ENCODE data around the gene MRPL57.

Gene MRPL57

GRCh38 chr13:21176215-21176981 lies at the start of gene MRPL57, which contains the start of gene SKA3:
TSS of gene MRPL57 (plus strand) at chr13:21176658. CDS start at chr13:21176917, 259 bp downstream.
TSS of gene SKA3 (minus strand) at chr13:21176552. CDS start at chr13:21176477, 75 bp downstream.
- no peak for TF ChIP-seq GATA2 (IDR thresholded peaks at IDR 0.05; ENCODE audit: low read depth, low read length)
- no peak for TF ChIP-seq GATA3 (IDR thresholded peaks at IDR 0.05; ENCODE audit: low read depth, low read length)

- TF ChIP-seq GATA2 (IDR thresholded peaks at IDR 0.05; ENCODE audit: low read depth, low read length): no peak
Measured at GRCh38 chr13:21130116-21130515, 46.3 kb upstream of the MRPL57 start.

GRCh38 chr13:21133077-21133476 lies 43.4 kb upstream of the MRPL57 start:
- TF ChIP-seq GATA2 (IDR thresholded peaks at IDR 0.05; ENCODE audit: low read depth, low read length) (no peak), GATA3 (IDR thresholded peaks at IDR 0.05; ENCODE audit: low read depth, low read length) (no peak)

- no peak for TF ChIP-seq GATA2 (IDR thresholded peaks at IDR 0.05; ENCODE audit: low read depth, low read length)
Measured at GRCh38 chr13:21134475-21134874, 42.0 kb upstream of the MRPL57 start.

- TF ChIP-seq GATA2 (IDR thresholded peaks at IDR 0.05; ENCODE audit: low read depth, low read length): no peak
- no peak for TF ChIP-seq GATA3 (IDR thresholded peaks at IDR 0.05; ENCODE audit: low read depth, low read length)
Measured at GRCh38 chr13:21137696-21138095, 38.8 kb upstream of the MRPL57 start.

GRCh38 chr13:21138561-21138960 lies 37.9 kb upstream of the MRPL57 start:
- TF ChIP-seq GATA2 (IDR thresholded peaks at IDR 0.05; ENCODE audit: low read depth, low read length) (no peak), GATA3 (IDR thresholded peaks at IDR 0.05; ENCODE audit: low read depth, low read length) (no peak)

GRCh38 chr13:21139374-21139773 lies 37.1 kb upstream of the MRPL57 start:
- TF ChIP-seq GATA2 (IDR thresholded peaks at IDR 0.05; ENCODE audit: low read depth, low read length) (no peak), GATA3 (IDR thresholded peaks at IDR 0.05; ENCODE audit: low read depth, low read length) (no peak)

GRCh38 chr13:21142766-21143165 lies 33.7 kb upstream of the MRPL57 start:
- TF ChIP-seq GATA3 (IDR thresholded peaks at IDR 0.05; ENCODE audit: low read depth, low read length): no peak
- TF ChIP-seq GATA2 (IDR thresholded peaks at IDR 0.05; ENCODE audit: low read depth, low read length): no peak

- no peak for TF ChIP-seq GATA2 (IDR thresholded peaks at IDR 0.05; ENCODE audit: low read depth, low read length)
- TF ChIP-seq GATA3 (IDR thresholded peaks at IDR 0.05; ENCODE audit: low read depth, low read length): no peak
Measured at GRCh38 chr13:21147827-21148226, 28.6 kb upstream of the MRPL57 start.

GRCh38 chr13:21148557-21149258 lies 27.8 kb upstream of the MRPL57 start:
- no peak for TF ChIP-seq GATA3 (IDR thresholded peaks at IDR 0.05; ENCODE audit: low read depth, low read length)
- TF ChIP-seq GATA2 (IDR thresholded peaks at IDR 0.05; ENCODE audit: low read depth, low read length): no peak

GRCh38 chr13:21149568-21149967 lies 26.9 kb upstream of the MRPL57 start:
- TF ChIP-seq GATA3 (IDR thresholded peaks at IDR 0.05; ENCODE audit: low read depth, low read length): no peak
- no peak for TF ChIP-seq GATA2 (IDR thresholded peaks at IDR 0.05; ENCODE audit: low read depth, low read length)

GRCh38 chr13:21150013-21150412 lies 26.4 kb upstream of the MRPL57 start:
- TF ChIP-seq GATA3 (IDR thresholded peaks at IDR 0.05; ENCODE audit: low read depth, low read length): no peak
- TF ChIP-seq GATA2 (IDR thresholded peaks at IDR 0.05; ENCODE audit: low read depth, low read length): no peak

- TF ChIP-seq GATA2 (IDR thresholded peaks at IDR 0.05; ENCODE audit: low read depth, low read length): no peak
- no peak for TF ChIP-seq GATA3 (IDR thresholded peaks at IDR 0.05; ENCODE audit: low read depth, low read length)
Measured at GRCh38 chr13:21152251-21152899, 24.1 kb upstream of the MRPL57 start.

- TF ChIP-seq GATA2 (IDR thresholded peaks at IDR 0.05; ENCODE audit: low read depth, low read length) (no peak), GATA3 (IDR thresholded peaks at IDR 0.05; ENCODE audit: low read depth, low read length) (no peak)
Measured at GRCh38 chr13:21164631-21165030, 11.8 kb upstream of the MRPL57 start.
